Measurements from ENCODE around the gene STON2. TPM values are rescaled to one million over a fixed set of nuclear protein-coding genes. Genes with fewer than 3 reads are reported as not detected.

STON2 gene
- total RNA-seq, 1 experiment from 2014 or later: 28.2 TPM

DNA sequence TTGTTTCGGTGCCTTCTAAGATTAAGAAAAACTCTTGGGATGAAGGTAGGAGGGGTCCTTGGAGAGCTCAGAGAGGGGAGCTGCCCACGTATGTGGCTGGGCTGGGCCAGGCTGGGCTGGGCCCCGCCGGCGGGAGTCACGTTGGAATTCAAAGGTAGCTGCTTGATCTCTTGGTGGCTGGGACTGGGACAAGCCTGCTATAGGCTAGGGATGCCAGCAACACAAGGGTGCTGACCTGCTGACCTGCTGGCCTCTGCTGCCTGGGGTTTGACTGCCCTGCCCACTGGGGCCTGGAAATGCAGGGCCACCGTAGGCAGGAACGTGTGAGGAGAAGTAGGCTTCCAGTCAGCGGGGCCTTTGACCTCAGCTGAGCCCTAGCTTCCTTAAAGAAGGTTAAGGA lies 126.6 kb downstream of the STON2 start:
- Mint-ChIP-seq H3K9me3 (ENCODE audit: low read depth, unreplicated experiment) (no peaks in the 10 kb centered on the region), H3K27me3 (ENCODE audit: unreplicated experiment) (no peaks in the 10 kb centered on the region), H3K36me3 (ENCODE audit: insufficient read depth, unreplicated experiment) (no peaks in the 10 kb centered on the region), H3K4me3 (ENCODE audit: low read depth, unreplicated experiment) (no peak overlapping the region), H3K4me1 (ENCODE audit: low read depth, unreplicated experiment) (no peaks in the 10 kb centered on the region), H3K27ac (ENCODE audit: unreplicated experiment) (no peak overlapping the region)
- BruUV-seq (replicated peaks): no TSS peak
- intact Hi-C loops (cut with micrococcal nuclease; ENCODE audit: unreplicated experiment): no loop called here
- CTCF ChIA-PET: interaction anchor here (0.8 kb wide), 1 partner anchor 28 kb away, joined by 3 read pairs; no protein-coding TSS in a partner anchor
- TF ChIP-seq CTCF (IDR thresholded peaks at IDR 0.05; ENCODE audit: unreplicated experiment): no peak
- DNase-seq: no peak

GRCh38 chr14:81272317-81272716 lies 127.8 kb downstream of the STON2 start:
- Mint-ChIP-seq H3K36me3 (ENCODE audit: insufficient read depth, unreplicated experiment) (no peaks in the 10 kb centered on the region), H3K4me3 (ENCODE audit: low read depth, unreplicated experiment) (no peak overlapping the region), H3K27me3 (ENCODE audit: unreplicated experiment) (no peaks in the 10 kb centered on the region), H3K9me3 (ENCODE audit: low read depth, unreplicated experiment) (no peaks in the 10 kb centered on the region), H3K4me1 (ENCODE audit: low read depth, unreplicated experiment) (no peaks in the 10 kb centered on the region), H3K27ac (ENCODE audit: unreplicated experiment) (no peak overlapping the region)
- CTCF ChIA-PET: interaction anchor here (1.0 kb wide), 1 partner anchor 181 kb away, joined by 4 read pairs; no protein-coding TSS in a partner anchor
- no TSS peak for BruUV-seq (replicated peaks)
- TF ChIP-seq CTCF (IDR thresholded peaks at IDR 0.05; ENCODE audit: unreplicated experiment): no peak
- no peak for DNase-seq
- intact Hi-C loops (cut with micrococcal nuclease; ENCODE audit: unreplicated experiment): no loop called here

- Mint-ChIP-seq H3K36me3 (ENCODE audit: insufficient read depth, unreplicated experiment) (no peaks in the 10 kb centered on the region), H3K27ac (ENCODE audit: unreplicated experiment) (no peak overlapping the region), H3K4me1 (ENCODE audit: low read depth, unreplicated experiment) (no peaks in the 10 kb centered on the region), H3K4me3 (ENCODE audit: low read depth, unreplicated experiment) (no peak overlapping the region), H3K27me3 (ENCODE audit: unreplicated experiment) (no peaks in the 10 kb centered on the region), H3K9me3 (ENCODE audit: low read depth, unreplicated experiment) (no peaks in the 10 kb centered on the region)
- BruUV-seq (replicated peaks): no TSS peak
- CTCF ChIA-PET: interaction anchor here (1.0 to 1.6 kb wide), 5 partner anchors 49 to 194 kb away, joined by 3 to 22 read pairs (median 5); partner anchors contain the start of gene GTF2A1
- no peak for DNase-seq
- intact Hi-C loops (cut with micrococcal nuclease; ENCODE audit: unreplicated experiment): loop anchor here (1.0 to 5.0 kb wide), 5 partner anchors 33 to 194 kb away; no protein-coding TSS in a partner anchor
- TF ChIP-seq CTCF (IDR thresholded peaks at IDR 0.05; ENCODE audit: unreplicated experiment): no peak
Measured at GRCh38 chr14:81269979-81270375, 130.1 kb downstream of the STON2 start.

DNA sequence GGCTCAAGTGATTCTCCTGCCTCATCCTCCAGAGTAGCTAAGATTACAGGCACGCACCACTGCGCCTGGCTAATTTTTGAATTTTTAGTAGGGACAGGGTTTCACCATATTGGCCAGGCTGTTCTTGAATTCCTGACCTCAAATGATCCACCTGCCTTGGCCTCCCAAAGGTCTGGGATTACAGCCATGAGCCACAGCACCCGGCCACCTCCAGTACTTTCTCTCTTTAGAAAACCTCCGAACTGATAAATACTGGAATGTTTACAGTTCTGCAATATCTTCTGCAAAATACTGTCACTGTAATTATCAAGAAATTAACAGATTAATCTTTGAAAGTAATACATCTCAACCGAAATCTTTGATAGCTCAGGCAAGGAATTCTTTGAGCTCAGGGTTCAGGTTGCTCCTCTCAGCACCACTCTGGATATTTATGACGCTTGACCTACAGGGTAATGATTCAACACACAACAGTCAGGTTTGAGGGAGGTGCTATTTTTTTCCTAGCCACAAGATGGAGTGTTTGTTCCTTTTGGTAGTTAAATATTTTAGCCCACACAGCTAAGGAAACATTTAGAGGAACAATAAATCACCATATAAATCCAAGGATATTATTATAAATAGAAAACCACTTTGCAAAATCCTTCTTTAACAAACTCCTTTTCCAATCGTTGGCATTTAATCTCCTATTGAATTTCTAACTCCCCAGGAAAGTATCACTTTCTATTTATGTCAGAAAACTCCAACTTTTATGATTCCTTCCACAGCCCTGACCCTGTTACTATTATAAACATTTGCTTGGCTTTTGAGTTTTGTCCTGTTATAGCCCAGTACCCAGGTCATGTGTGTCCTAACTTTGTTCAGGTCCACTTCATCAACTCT lies 130.8 kb downstream of the STON2 start:
- no peaks in the 10 kb centered on the region for H3K4me1 Mint-ChIP-seq (ENCODE audit: low read depth, unreplicated experiment)
- no peaks in the 10 kb centered on the region for H3K9me3 Mint-ChIP-seq (ENCODE audit: low read depth, unreplicated experiment)
- H3K4me3 Mint-ChIP-seq (ENCODE audit: low read depth, unreplicated experiment): no peak overlapping the region
- H3K27ac Mint-ChIP-seq (ENCODE audit: unreplicated experiment): no peak overlapping the region
- H3K27me3 Mint-ChIP-seq (ENCODE audit: unreplicated experiment): no peaks in the 10 kb centered on the region
- CTCF ChIA-PET: interaction anchor here (1.0 to 1.6 kb wide), 5 partner anchors 48 to 195 kb away, joined by 3 to 22 read pairs (median 5); partner anchors contain the start of gene GTF2A1
- no peaks in the 10 kb centered on the region for H3K36me3 Mint-ChIP-seq (ENCODE audit: insufficient read depth, unreplicated experiment)
- DNase-seq: peak; percentile 53
- intact Hi-C loops (cut with micrococcal nuclease; ENCODE audit: unreplicated experiment): loop anchor here (1.0 to 5.0 kb wide), 5 partner anchors 33 to 195 kb away; no protein-coding TSS in a partner anchor
- no TSS peak for BruUV-seq (replicated peaks)
- peak; percentile 37 for TF ChIP-seq CTCF (IDR thresholded peaks at IDR 0.05; ENCODE audit: unreplicated experiment)

Measured in Calu3 (cell line).